AG09309 (cell line): Measurements from ENCODE around the gene ZNF512.
"Not testable (repeated sequence)": the region's sequence is repeated elsewhere in the genome, so short reads cannot be mapped to it uniquely, and the experiment has no call there.

Source experiments
- DNase-seq: peaks from one replicate; pipeline ENCODE4 v3.0.0-alpha.2; 2010; ENCODE audit warnings: low read depth
- H3K4me3 ChIP-seq: 2 replicates; pipeline ENCODE4 v1.5.1; 2011; ENCODE audit warnings: mild to moderate bottlenecking, low read depth, low read length, moderate library complexity; ENCODE audit not compliant: control insufficient read depth
- TF ChIP-seq, protein P1 (sequence below): IDR thresholded peaks from 2 replicates; pipeline ENCODE4 v1.5.1; 2011; ENCODE audit warnings: mild to moderate bottlenecking, low read depth, low read length, inconsistent platforms; ENCODE audit not compliant: insufficient read depth, control insufficient read depth; ENCODE audit errors: missing control alignments

Gene ZNF512

GRCh38 chr2:27551514-27551913 is 31.3 kb upstream of the ZNF512 start:
- no peak for DNase-seq
- TF ChIP-seq, protein P1, sequence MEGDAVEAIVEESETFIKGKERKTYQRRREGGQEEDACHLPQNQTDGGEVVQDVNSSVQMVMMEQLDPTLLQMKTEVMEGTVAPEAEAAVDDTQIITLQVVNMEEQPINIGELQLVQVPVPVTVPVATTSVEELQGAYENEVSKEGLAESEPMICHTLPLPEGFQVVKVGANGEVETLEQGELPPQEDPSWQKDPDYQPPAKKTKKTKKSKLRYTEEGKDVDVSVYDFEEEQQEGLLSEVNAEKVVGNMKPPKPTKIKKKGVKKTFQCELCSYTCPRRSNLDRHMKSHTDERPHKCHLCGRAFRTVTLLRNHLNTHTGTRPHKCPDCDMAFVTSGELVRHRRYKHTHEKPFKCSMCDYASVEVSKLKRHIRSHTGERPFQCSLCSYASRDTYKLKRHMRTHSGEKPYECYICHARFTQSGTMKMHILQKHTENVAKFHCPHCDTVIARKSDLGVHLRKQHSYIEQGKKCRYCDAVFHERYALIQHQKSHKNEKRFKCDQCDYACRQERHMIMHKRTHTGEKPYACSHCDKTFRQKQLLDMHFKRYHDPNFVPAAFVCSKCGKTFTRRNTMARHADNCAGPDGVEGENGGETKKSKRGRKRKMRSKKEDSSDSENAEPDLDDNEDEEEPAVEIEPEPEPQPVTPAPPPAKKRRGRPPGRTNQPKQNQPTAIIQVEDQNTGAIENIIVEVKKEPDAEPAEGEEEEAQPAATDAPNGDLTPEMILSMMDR, result no peak
- no peak overlapping the region for H3K4me3 ChIP-seq

GRCh38 chr2:27552941-27553340 is 29.9 kb upstream of the ZNF512 start:
- DNase-seq, result no peak
- H3K4me3 ChIP-seq, result no peak overlapping the region
- TF ChIP-seq, protein P1, result no peak

DNA sequence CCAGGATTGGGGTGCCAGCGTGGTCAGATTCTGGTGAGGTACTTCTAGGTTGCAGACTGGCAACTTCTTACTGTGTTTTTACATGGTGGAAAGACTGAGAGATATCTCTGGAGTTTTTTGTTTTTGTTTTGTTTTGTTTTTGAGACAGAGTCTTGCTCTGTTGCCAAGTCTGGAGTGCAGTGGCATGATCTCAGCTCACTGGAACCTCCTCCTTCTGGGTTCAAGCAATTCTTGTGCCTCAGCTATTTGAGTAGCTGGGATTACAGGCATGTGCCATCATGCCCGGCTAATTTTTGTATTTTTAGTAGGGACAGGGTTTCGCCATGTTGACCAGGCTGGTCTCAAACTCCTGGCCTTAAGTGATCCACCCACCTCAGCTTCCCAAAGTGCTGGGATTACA is 28.4 kb upstream of the ZNF512 start:
- DNase-seq, H3K4me3 ChIP-seq: not testable (repeated sequence)

- TF ChIP-seq, protein P1, result no peak
- DNase-seq, result no peak
- no peak overlapping the region for H3K4me3 ChIP-seq
Measured at GRCh38 chr2:27559228-27559627, 23.6 kb upstream of the ZNF512 start.

DNA sequence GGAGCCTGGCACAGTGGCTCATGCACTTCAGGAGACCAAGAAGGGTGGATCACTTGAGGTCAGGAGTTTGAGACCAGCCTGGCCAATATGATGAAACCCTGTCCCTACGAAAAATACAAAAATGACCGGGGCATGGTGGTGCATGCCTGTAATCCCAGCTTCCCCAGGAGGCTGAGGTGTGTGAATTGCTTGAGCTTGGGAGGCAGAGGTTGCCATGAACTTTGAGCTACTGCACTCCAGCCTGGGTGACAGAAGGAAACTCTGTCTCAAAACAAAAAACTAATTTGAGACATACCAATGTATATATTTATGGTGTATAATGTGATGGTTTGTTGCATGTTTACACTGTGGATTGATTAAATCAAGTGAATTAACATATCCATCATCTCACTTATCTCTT is 21.8 kb upstream of the ZNF512 start:
- TF ChIP-seq, protein P1, result no peak
- DNase-seq, result no peak
- H3K4me3 ChIP-seq, result no peak overlapping the region

DNA sequence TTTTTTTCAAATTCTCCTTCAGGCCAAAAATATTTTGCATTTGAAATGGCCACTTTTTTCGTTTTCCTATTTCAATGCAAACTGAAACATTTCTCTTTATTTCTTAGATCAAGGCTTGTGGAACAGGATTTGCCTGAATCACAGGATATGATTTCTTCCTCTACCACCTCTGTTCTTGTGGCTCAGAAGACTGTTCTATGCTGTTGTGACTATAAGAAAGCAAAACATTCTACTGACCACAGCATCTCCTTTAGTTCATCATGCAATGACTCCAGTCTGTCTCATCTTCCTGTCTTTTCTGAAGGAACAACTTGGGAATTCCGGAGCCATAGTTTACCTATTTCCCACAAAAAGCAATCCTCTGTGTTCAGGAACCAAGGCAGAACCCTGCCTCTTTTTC is 16.2 kb upstream of the ZNF512 start:
- no peak overlapping the region for H3K4me3 ChIP-seq
- TF ChIP-seq, protein P1, result no peak
- DNase-seq, result no peak

DNA sequence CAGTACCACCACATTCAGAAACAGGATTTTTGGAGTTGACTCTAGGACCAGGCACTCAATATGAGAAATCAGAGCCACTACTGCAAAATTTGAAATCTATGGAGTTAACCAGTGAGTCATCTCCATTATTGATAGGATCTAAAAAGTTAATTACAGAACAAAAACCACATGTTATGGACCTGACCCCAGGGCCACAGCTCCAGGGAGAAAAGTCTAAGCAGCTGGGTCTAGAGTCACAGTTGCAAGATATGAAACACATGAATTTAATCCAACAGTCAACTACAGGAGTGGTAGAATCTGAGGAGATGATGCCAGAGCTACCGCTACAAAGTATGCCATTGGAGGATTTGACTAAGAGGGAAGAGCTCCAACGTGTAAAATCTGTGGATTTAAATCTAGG is 13.4 kb upstream of the ZNF512 start:
- TF ChIP-seq, protein P1, result no peak
- H3K4me3 ChIP-seq, result no peak overlapping the region
- DNase-seq, result no peak
